ENCODE data around the gene SH3RF3. TPM values are rescaled to one million over a fixed set of nuclear protein-coding genes. Genes with fewer than 3 reads are reported as not detected.

SH3RF3 gene
- total RNA-seq, 1 donor from 2014 or later: 7.4 TPM

DNA sequence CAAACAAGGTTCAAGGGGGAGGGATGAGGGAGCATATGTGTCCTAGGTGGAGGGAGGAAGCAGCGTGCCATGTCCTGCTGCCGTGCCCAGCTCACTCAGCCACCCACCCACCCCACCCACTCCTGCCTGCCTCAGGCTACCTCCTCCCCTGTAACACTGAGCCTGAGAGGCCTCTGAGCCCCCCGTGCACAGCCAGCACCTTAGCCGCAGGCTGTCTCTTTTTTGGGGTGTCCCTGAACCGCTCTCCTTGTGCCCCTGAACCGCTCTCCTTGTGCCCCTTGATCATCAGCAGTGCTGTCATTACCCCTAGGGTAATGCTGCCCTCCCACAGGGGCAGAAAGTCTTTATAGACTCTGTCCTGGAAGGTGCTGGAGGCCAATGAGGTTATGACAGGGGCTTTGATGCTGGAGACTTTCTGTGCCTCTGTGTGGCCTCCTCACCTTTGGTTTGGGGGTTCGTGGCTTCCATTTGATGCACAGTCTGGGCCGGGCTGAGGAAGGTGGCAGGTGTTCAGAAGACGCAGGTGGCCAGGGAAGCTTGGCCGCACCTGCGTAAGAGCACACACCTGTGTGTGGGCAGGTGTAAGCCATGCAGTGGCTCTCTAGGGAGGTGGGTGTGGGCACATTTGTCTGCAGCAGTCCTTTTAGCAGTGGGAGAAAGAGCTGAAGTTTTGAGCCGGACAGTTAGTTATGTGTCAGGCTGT is 344.8 kb downstream of the SH3RF3 start:
- Histone ChIP-seq H3K9me3 (no peaks in the 10 kb centered on the region), H3K27ac (no peak overlapping the region), H3K4me1 (no peaks in the 10 kb centered on the region), H3K36me3 (no peaks in the 10 kb centered on the region), H3K4me3 (no peak overlapping the region), H3K27me3 (no peaks in the 10 kb centered on the region)
- no peak for ATAC-seq
- TF ChIP-seq, protein P1, sequence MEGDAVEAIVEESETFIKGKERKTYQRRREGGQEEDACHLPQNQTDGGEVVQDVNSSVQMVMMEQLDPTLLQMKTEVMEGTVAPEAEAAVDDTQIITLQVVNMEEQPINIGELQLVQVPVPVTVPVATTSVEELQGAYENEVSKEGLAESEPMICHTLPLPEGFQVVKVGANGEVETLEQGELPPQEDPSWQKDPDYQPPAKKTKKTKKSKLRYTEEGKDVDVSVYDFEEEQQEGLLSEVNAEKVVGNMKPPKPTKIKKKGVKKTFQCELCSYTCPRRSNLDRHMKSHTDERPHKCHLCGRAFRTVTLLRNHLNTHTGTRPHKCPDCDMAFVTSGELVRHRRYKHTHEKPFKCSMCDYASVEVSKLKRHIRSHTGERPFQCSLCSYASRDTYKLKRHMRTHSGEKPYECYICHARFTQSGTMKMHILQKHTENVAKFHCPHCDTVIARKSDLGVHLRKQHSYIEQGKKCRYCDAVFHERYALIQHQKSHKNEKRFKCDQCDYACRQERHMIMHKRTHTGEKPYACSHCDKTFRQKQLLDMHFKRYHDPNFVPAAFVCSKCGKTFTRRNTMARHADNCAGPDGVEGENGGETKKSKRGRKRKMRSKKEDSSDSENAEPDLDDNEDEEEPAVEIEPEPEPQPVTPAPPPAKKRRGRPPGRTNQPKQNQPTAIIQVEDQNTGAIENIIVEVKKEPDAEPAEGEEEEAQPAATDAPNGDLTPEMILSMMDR (IDR thresholded peaks at IDR 0.05): no peak
- DNase-seq: no peak
- intact Hi-C loops (cut with DNase I): no loop called here

DNA sequence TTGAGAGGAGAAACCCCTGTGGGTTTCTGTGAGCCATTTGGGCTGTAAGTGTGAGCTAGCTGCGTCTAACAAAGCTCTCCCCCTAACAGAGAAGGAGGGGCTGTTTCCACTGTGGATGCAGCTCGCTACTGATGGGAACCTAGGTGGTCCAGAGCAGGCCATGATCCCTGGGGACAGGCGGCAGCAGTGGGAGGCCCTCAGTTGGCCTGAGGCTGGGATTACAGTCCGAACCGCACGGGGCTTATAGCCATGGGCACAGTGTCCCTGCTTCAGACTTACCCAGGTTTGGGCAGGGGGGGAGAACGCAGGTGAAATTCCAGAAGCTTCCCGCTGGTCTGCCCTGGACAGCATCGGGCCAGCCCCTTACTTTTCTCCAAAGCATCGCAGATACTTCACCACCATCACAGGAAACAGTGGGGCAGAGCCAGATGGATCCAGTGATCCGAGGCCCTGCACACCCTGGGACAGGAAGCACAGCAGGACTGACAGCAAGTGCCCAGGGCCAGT is 345.4 kb downstream of the SH3RF3 start:
- intact Hi-C loops (cut with DNase I): no loop called here
- TF ChIP-seq, protein P1 (IDR thresholded peaks at IDR 0.05): no peak
- no peaks in the 10 kb centered on the region for H3K9me3 ChIP-seq
- DNase-seq (no peak), ATAC-seq (no peak)
- no peaks in the 10 kb centered on the region for H3K4me1 ChIP-seq
- no peak overlapping the region for H3K4me3 ChIP-seq
- no peaks in the 10 kb centered on the region for H3K27me3 ChIP-seq
- no peak overlapping the region for H3K27ac ChIP-seq
- no peaks in the 10 kb centered on the region for H3K36me3 ChIP-seq

DNA sequence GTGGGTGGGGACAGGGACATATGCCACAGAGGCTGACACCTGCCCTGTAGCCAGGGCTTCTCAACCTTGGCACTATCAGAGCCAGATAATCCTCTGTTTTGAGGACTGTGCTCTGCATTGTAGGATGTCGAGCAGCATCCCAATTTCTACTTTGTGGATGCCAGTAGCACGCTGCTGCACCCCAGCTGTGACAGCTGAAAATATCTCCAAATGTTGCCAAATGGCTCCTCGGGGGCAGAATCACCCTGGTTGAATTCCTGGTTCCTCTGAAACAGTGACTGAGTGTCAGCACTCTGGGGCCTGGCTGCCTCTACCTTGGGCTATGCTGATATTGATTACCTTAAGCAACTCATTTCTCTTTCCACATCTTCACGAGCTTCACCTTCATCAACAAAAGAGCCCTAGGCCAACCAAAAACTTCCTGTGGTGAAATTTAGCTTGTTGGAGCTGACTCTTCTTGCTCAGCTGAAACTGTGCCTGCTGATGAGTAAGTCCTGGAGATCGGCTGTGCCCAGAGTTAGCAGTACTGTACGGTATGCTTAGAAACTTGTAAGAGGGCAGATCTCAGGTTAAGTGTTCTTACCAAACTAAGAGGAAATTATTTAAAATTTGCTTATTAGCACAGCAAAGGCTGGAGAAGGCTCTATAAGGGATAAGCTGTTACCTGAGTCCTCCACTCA is 346.7 kb downstream of the SH3RF3 start:
- peaks cover 2% of the 10 kb centered on the region for H3K4me1 ChIP-seq
- no peaks in the 10 kb centered on the region for H3K36me3 ChIP-seq
- TF ChIP-seq, protein P1 (IDR thresholded peaks at IDR 0.05): no peak
- peak; percentile 45 for ATAC-seq
- H3K4me3 ChIP-seq: no peak overlapping the region
- no peaks in the 10 kb centered on the region for H3K9me3 ChIP-seq
- intact Hi-C loops (cut with DNase I): no loop called here
- H3K27ac ChIP-seq: no peak overlapping the region
- no peak for DNase-seq
- no peaks in the 10 kb centered on the region for H3K27me3 ChIP-seq

DNA sequence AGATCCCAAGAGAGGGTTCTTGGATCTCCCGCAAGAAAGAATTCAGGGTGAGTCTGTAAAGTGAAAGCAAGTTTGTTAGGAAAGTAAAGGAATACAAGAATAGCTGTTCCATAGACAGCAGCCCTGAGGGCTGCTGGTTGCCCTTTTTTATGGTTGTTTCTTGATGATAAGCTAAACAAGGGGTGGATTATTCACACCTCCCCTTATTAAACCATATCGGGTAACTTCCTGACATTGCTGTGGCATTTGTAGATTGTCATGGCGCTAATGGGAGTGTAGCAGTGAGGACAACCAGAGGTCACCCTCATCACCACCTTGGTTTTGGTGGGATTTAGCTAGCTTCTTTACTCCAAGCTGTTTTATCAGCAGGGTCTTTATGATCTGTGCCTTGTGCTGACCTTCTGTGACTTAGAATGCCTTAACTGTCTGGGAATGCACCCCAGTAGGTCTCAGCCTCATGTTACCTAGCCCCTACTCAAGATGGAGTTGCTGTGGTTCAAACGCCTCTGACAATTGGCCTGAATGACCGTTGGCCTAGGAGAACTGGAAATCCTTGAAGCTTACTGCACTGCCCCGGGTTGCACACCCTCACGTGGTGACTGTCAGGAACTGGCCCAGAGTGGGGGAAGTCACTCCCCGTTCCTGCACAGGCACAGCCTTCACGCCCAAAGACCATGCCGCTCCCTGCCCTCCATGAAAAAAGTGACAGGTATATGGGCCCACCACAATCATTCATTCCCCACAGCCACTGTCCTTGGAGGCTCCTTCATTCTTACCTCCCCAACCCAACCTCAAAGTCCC is 347.8 kb downstream of the SH3RF3 start:
- Histone ChIP-seq H3K36me3 (no peaks in the 10 kb centered on the region), H3K4me1 (peaks cover 12% of the 10 kb centered on the region), H3K9me3 (no peaks in the 10 kb centered on the region), H3K4me3 (no peak overlapping the region), H3K27ac (no peak overlapping the region), H3K27me3 (no peaks in the 10 kb centered on the region)
- no peak for ATAC-seq
- TF ChIP-seq, protein P1 (IDR thresholded peaks at IDR 0.05): no peak
- no peak for DNase-seq
- intact Hi-C loops (cut with DNase I): no loop called here

DNA sequence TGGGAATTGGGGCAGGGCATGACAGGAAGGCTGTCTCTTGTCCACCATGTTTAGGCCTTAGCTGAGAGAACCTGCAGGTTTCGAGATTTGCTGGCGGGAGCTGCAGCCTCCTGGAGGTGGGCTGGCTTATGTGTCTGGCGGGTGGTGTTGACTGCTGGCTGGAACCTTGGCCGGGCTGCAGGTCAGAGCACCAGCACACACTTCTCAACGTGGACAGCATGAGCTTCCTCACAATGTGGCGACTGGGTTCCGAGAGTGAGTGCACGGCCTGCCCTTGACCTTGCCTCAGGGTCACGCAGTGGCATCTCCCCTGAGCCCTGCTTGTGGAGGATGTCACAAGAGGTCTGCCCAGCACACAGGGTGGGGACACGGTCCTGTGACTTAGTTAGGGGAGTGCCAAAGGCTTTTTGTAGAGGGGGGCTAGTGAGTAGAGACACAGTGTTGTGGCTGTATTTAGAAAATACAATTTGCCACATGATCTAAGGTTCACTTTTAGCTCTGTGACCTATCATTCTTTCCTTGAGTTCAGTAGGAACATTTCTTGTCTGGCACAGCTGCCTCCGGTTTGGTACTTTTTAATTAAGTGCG is 350.0 kb downstream of the SH3RF3 start:
- Histone ChIP-seq H3K36me3 (no peaks in the 10 kb centered on the region), H3K9me3 (no peaks in the 10 kb centered on the region), H3K4me3 (no peak overlapping the region), H3K27me3 (no peaks in the 10 kb centered on the region), H3K27ac (no peak overlapping the region), H3K4me1 (peaks cover 28% of the 10 kb centered on the region)
- DNase-seq (no peak), ATAC-seq (no peak)
- TF ChIP-seq, protein P1 (IDR thresholded peaks at IDR 0.05): no peak
- intact Hi-C loops (cut with DNase I): no loop called here
